ENCODE data around the gene GOLGA3.

GOLGA3 gene

GRCh38 chr12:132807295-132808092 lies 21.2 kb downstream of the GOLGA3 start:
- no peak overlapping the region for H3K4me3 ChIP-seq (ENCODE audit: low read length)
- no peak for DNase-seq (ENCODE audit: low read depth)
- no peak for TF ChIP-seq CTCF (conservative IDR thresholded peaks at IDR 0.05; ENCODE audit: low read depth, low read length)

GRCh38 chr12:132806857-132807256 lies 21.8 kb downstream of the GOLGA3 start:
- no peak overlapping the region for H3K4me3 ChIP-seq (ENCODE audit: low read length)
- no peak for DNase-seq (ENCODE audit: low read depth)
- no peak for TF ChIP-seq CTCF (conservative IDR thresholded peaks at IDR 0.05; ENCODE audit: low read depth, low read length)

GRCh38 chr12:132804426-132804861 lies 24.2 kb downstream of the GOLGA3 start:
- no peak for TF ChIP-seq CTCF (conservative IDR thresholded peaks at IDR 0.05; ENCODE audit: low read depth, low read length)

GRCh38 chr12:132803888-132804287 lies 24.8 kb downstream of the GOLGA3 start:
- H3K4me3 ChIP-seq (ENCODE audit: low read length): no peak overlapping the region
- no peak for TF ChIP-seq CTCF (conservative IDR thresholded peaks at IDR 0.05; ENCODE audit: low read depth, low read length)
- DNase-seq (ENCODE audit: low read depth): no peak

More at GRCh38 chr12:132804426-132804861, 24.2 kb downstream of the GOLGA3 start:
- no peak overlapping the region for H3K4me3 ChIP-seq (ENCODE audit: low read length)
- DNase-seq (ENCODE audit: low read depth): no peak

GRCh38 chr12:132803125-132803524 lies 25.5 kb downstream of the GOLGA3 start:
- no peak for TF ChIP-seq CTCF (conservative IDR thresholded peaks at IDR 0.05; ENCODE audit: low read depth, low read length)
- no peak overlapping the region for H3K4me3 ChIP-seq (ENCODE audit: low read length)
- no peak for DNase-seq (ENCODE audit: low read depth)

GRCh38 chr12:132801741-132802140 lies 26.9 kb downstream of the GOLGA3 start:
- no peak overlapping the region for H3K4me3 ChIP-seq (ENCODE audit: low read length)
- no peak for DNase-seq (ENCODE audit: low read depth)
- TF ChIP-seq CTCF (conservative IDR thresholded peaks at IDR 0.05; ENCODE audit: low read depth, low read length): no peak

GRCh38 chr12:132798836-132799235 lies 29.8 kb downstream of the GOLGA3 start:
- H3K4me3 ChIP-seq (ENCODE audit: low read length): no peak overlapping the region
- DNase-seq (ENCODE audit: low read depth): no peak
- no peak for TF ChIP-seq CTCF (conservative IDR thresholded peaks at IDR 0.05; ENCODE audit: low read depth, low read length)
